HepG2 (cell line): Measurements from ENCODE around the gene SBNO1. TPM values are rescaled to one million over a fixed set of nuclear protein-coding genes. Genes with fewer than 3 reads are reported as not detected.

Experiments used
- ATAC-seq: fragments of 200-7000 bp; cut with Tn5 transposase; 3 replicates; pipeline ENCODE4 v1.9.1; 2020; ENCODE audit warnings: mild to moderate bottlenecking, moderate library complexity
- BruUV-seq: library from RNA; stranded (reverse); fragments of 400-500 nt; replicated peaks from 2 replicates; lab custom pipeline; 2021; lab: Mats Ljungman, UMichigan
- CTCF ChIA-PET: fragments of 300-600 bp; formaldehyde crosslinking; extraction: SDS; loops from one replicate; lab custom pipeline; 2021; ENCODE audit warnings: low total read pairs, inconsistent platforms, low intra/inter-chr PET ratio; lab: Yijun Ruan, JAX
- POLR2A ChIA-PET: fragments of 350-600 bp; sonication (Branson Sonifier 250); formaldehyde crosslinking; loops from one replicate; lab custom pipeline; 2020; ENCODE audit warnings: antibody characterized with exemption, inconsistent platforms; lab: Yijun Ruan, JAX
- DNase-seq: peaks from one replicate; pipeline ENCODE4 v3.0.0-alpha.2; 2015; ENCODE audit warnings: low spot score
- FAIRE-seq: peaks from 3 replicates; lab custom pipeline; 2011; peaks lifted over from hg19 to GRCh38; lab: Jason Lieb, UNC
- H2AFZ ChIP-seq: one replicate; pipeline ENCODE4 v1.6.1; 2011; ENCODE audit warnings: low read length, inconsistent platforms
- H3K27ac ChIP-seq: fragments of 300-600 bp; 3 replicates; pipeline ENCODE4 v1.8.0; 2011; ENCODE audit warnings: mixed run types, mild to moderate bottlenecking, mixed read lengths, low read length, inconsistent platforms; ENCODE audit not compliant: insufficient read depth; ENCODE audit errors: extremely low read length
- H3K27me3 ChIP-seq, 2 experiments: fragments of 200-600 bp in 1 of 2; 2 replicates in 1 of 2; 3 replicates in 1 of 2; pipeline versions ENCODE4 v1.6.0 to v1.8.0; 2011; ENCODE audit warnings: low read length in 2 of 2, mild to moderate bottlenecking in 2 of 2, moderate library complexity in 2 of 2, inconsistent platforms in 1 of 2; ENCODE audit not compliant: insufficient read depth in 2 of 2, control insufficient read depth in 1 of 2
- H3K36me3 ChIP-seq, 2 experiments: fragments of 200-600 bp in 1 of 2; replicated peaks in 1 of 2; 2 replicates in 1 of 2; 3 replicates in 1 of 2; pipeline versions ENCODE4 v1.5.1 to v1.8.0; 2011; ENCODE audit warnings: low read length in 2 of 2, inconsistent platforms in 1 of 2; ENCODE audit not compliant: insufficient read depth in 2 of 2, control insufficient read depth in 1 of 2
- H3K4me1 ChIP-seq: 2 replicates; pipeline ENCODE4 v1.5.1; 2012; ENCODE audit warnings: low read length, inconsistent platforms; ENCODE audit not compliant: insufficient read depth
- H3K4me2 ChIP-seq: 2 replicates; pipeline ENCODE4 v1.6.0; 2011; ENCODE audit warnings: low read depth, low read length, inconsistent platforms
- H3K4me3 ChIP-seq, 3 experiments: fragments of 200-600 bp in 1 of 3; sonication (generic), shearing (Covaris generic) in 1 of 3; replicated peaks in 1 of 3; 2 replicates each; pipeline ENCODE4 v1.5.1; 2011 to 2016; ENCODE audit warnings: low read length in 3 of 3, inconsistent platforms in 2 of 3, low read depth in 2 of 3, mild to moderate bottlenecking in 2 of 3, control low read depth in 1 of 3, mixed read lengths in 1 of 3; ENCODE audit not compliant: insufficient read depth in 1 of 3
- H3K79me2 ChIP-seq: one replicate; pipeline ENCODE4 v1.6.1; 2011; ENCODE audit warnings: low read length, inconsistent platforms; ENCODE audit not compliant: insufficient read depth
- H3K9ac ChIP-seq: 2 replicates; pipeline ENCODE4 v1.6.0; 2011; ENCODE audit warnings: mild to moderate bottlenecking, low read depth, low read length, inconsistent platforms; ENCODE audit not compliant: insufficient read depth
- H3K9me3 ChIP-seq: 2 replicates; pipeline ENCODE4 v1.5.1; 2012; ENCODE audit warnings: mild to moderate bottlenecking, low read length
- H4K20me1 ChIP-seq: 2 replicates; pipeline ENCODE4 v1.6.0; 2011; ENCODE audit warnings: inconsistent platforms, mild to moderate bottlenecking, low read length, moderate library complexity; ENCODE audit not compliant: insufficient read depth
- CHD2 ChIP-seq: IDR thresholded peaks from 2 replicates; pipeline ENCODE4 v1.6.1; 2011; ENCODE audit warnings: low read depth, low read length, improper control_type of control experiment
- FOXA3 ChIP-seq: IDR thresholded peaks from 2 replicates; pipeline ENCODE4 v1.6.1; 2016; ENCODE audit warnings: missing genetic modification reagents, missing compliant biosample characterization
- HCFC1 ChIP-seq: fragments of 150-350 bp; IDR thresholded peaks from 2 replicates; pipeline ENCODE4 v1.6.1; 2014; ENCODE audit warnings: low read depth, low read length
- IRF2 ChIP-seq: IDR thresholded peaks from 2 replicates; pipeline ENCODE4 v1.6.1; 2018; ENCODE audit warnings: missing genetic modification reagents, missing compliant biosample characterization
- MED13 ChIP-seq: sonication (generic); formaldehyde crosslinking; IDR thresholded peaks from 2 replicates; pipeline ENCODE4 v1.5.0; 2020; ENCODE audit warnings: missing genetic modification reagents
- MIXL1 ChIP-seq: IDR thresholded peaks from 2 replicates; pipeline ENCODE4 v1.6.1; 2016
- NFYB ChIP-seq: sonication (generic); formaldehyde crosslinking; IDR thresholded peaks from 2 replicates; pipeline ENCODE4 v1.4.0; 2020; ENCODE audit warnings: missing genetic modification reagents
- NR2F6 ChIP-seq, 2 experiments: IDR thresholded peaks; 2 replicates each; pipeline ENCODE4 v1.6.1; 2016; ENCODE audit warnings: antibody characterized with exemption in 1 of 2, mild to moderate bottlenecking in 1 of 2
- RARG ChIP-seq: sonication (generic); formaldehyde crosslinking; IDR thresholded peaks from 2 replicates; pipeline ENCODE4 v1.4.0; 2020; ENCODE audit warnings: low read depth, mild to moderate bottlenecking, missing genetic modification reagents
- SIX1 ChIP-seq: sonication (generic); formaldehyde crosslinking; IDR thresholded peaks from 2 replicates; pipeline ENCODE4 v1.4.0; 2020; ENCODE audit warnings: missing genetic modification reagents, borderline replicate concordance
- SUZ12 ChIP-seq: fragments of 150-350 bp; IDR thresholded peaks from 2 replicates; pipeline ENCODE4 v1.6.1; 2014; ENCODE audit warnings: low read depth, low read length
- TEF ChIP-seq: sonication (generic); formaldehyde crosslinking; IDR thresholded peaks from 2 replicates; pipeline ENCODE4 v1.5.0; 2020; ENCODE audit warnings: missing genetic modification reagents
- TFAP4 ChIP-seq: sonication (generic); IDR thresholded peaks from 2 replicates; pipeline ENCODE4 v1.6.1; 2016; ENCODE audit warnings: low read depth, borderline replicate concordance
- TFDP1 ChIP-seq: IDR thresholded peaks from 2 replicates; pipeline ENCODE4 v1.6.1; 2016; ENCODE audit warnings: missing compliant biosample characterization, missing genetic modification reagents, borderline replicate concordance
- TOPORS ChIP-seq: sonication (generic); formaldehyde crosslinking; IDR thresholded peaks from 2 replicates; pipeline ENCODE4 v1.8.0; 2023; ENCODE audit warnings: mild to moderate bottlenecking, missing genetic modification reagents
- U2AF2 ChIP-seq: fragments of 200-400 bp; formaldehyde crosslinking; IDR thresholded peaks from 2 replicates; pipeline ENCODE4 v1.6.1; 2017; ENCODE audit warnings: low read depth, mild to moderate bottlenecking, low read length
- ZFAT ChIP-seq: sonication (generic); formaldehyde crosslinking; conservative IDR thresholded peaks from 2 replicates; pipeline ENCODE4 v1.8.1; 2023; ENCODE audit warnings: missing genetic modification reagents, inconsistent platforms
- ZKSCAN8 ChIP-seq: IDR thresholded peaks from 2 replicates; pipeline ENCODE4 v1.6.1; 2016; ENCODE audit warnings: borderline replicate concordance, missing genetic modification reagents, missing compliant biosample characterization
- ZNF496 ChIP-seq: sonication (generic); formaldehyde crosslinking; IDR thresholded peaks from 2 replicates; pipeline ENCODE4 v1.8.1; 2023; ENCODE audit warnings: mild to moderate bottlenecking, moderate library complexity, missing genetic modification reagents; ENCODE audit not compliant: insufficient replicate concordance
- ZNF670 ChIP-seq: sonication (generic); formaldehyde crosslinking; IDR thresholded peaks from 2 replicates; pipeline ENCODE4 v1.8.0; 2022; ENCODE audit warnings: mild to moderate bottlenecking, missing genetic modification reagents, borderline replicate concordance
- ZNF749 ChIP-seq: sonication (generic); formaldehyde crosslinking; IDR thresholded peaks from 2 replicates; pipeline ENCODE4 v1.8.0; 2022; ENCODE audit warnings: mild to moderate bottlenecking, missing genetic modification reagents, moderate library complexity, borderline replicate concordance
- WGBS: methylation state at CpG from one replicate; pipeline ENCODE4 v1.1.6; 2017; ENCODE audit warnings: low lambda C conversion rate; 5-methylcytosine and 5-hydroxymethylcytosine counted together
- in situ Hi-C: cut with HindIII; loops from 2 replicates; pipeline ENCODE4 v1.10.0; 2017; ENCODE audit warnings: low pct_unique_long_range_greater_than_20kb; ENCODE audit not compliant: extremely low pct_ligation_motif_present
- intact Hi-C: fragments of 100-400 bp; cut with micrococcal nuclease; formaldehyde crosslinking; loops from one replicate; pipeline ENCODE4 v1.10.0; 2022; ENCODE audit not compliant: unreplicated experiment
- polyA plus RNA-seq, 8 experiments: library from polyadenylated mRNA; depleted of rRNA in 3 of 8; stranded (reverse) in 7 of 8; unstranded in 1 of 8; fragments of >200 nt; fragmentation: Illumina TruSeq in 4 of 8; extraction: Trizol in 4 of 8; gene quantifications; 2 replicates each; pipeline versions ENCODE4 v1.2.1 to v1.2.3, GENCODE V29; 2011 to 2016; ENCODE audit warnings: low read depth in 4 of 8, missing spikeins in 1 of 8, mixed read lengths in 1 of 8; ENCODE audit not compliant: insufficient read depth in 1 of 8
- total RNA-seq, 5 experiments: library from RNA; depleted of rRNA; stranded (reverse); fragments of >200 nt; fragmentation: Illumina TruSeq; extraction: Trizol; gene quantifications; 2 replicates each; pipeline ENCODE4 v1.2.3, GENCODE V29; 2016; ENCODE audit warnings: low read depth in 1 of 5

The SBNO1 gene
- total and polyA plus RNA-seq, 2 of the 13 experiments (the other 11 are each of a cell fraction or from before 2014, with no cell fraction given), result 10.9 to 40.2 TPM

- TF ChIP-seq TOPORS (CRISPR knock-in tag), result peak; percentile 47; the same call in 1 of the 2 replicates
- no peak for TF ChIP-seq SUZ12
- no peak for TF ChIP-seq HCFC1
- TF ChIP-seq FOXA3, result no peak
- TF ChIP-seq MED13 (CRISPR knock-in tag), result no peak; the same call in 1 of the 2 replicates
- TF ChIP-seq NFYB (CRISPR knock-in tag), result no peak
- no peak for TF ChIP-seq TEF (CRISPR knock-in tag)
Measured at GRCh38 chr12:123363740-123364531, 711 bp downstream of the SBNO1 start (continued).

- Histone ChIP-seq H3K4me2 (peak overlapping the region; percentile 67), H3K27me3 (no peaks in the 10 kb centered on the region; a peak in 1 of 5 replicates), H2AFZ (no peak overlapping the region), H3K9me3 (no peaks in the 10 kb centered on the region), H3K4me1 (peaks cover 23% of the 10 kb centered on the region), H3K79me2 (peaks cover 57% of the 10 kb centered on the region), H3K36me3 (peaks cover 1 to 3% of the 10 kb centered on the region in 2 experiments; a peak in 2 of 5 replicates), H3K9ac (peak overlapping the region; percentile 95), H3K27ac (peak overlapping the region; percentile 97), H3K4me3 (peak overlapping the region; percentile 94 to 98 (median 96)), H4K20me1 (peaks cover 31% of the 10 kb centered on the region)
- BruUV-seq, result TSS peak; percentile 69
- ChIA-PET POLR2A (interaction anchor here (0.8 to 4.9 kb wide), 5 partner anchors 19 to 130 kb away, joined by 3 to 121 read pairs (median 3); partner anchors contain the start of genes KMT5A, MPHOSPH9, MTRFR and SNRNP35), CTCF (no interaction called here)
- 1% methylated on average over 9 of the region's 9 CpGs for whole genome bisulfite sequencing
- no peak for ATAC-seq
- DNase-seq, result no peak
- in situ Hi-C loops, result no loop called here
- FAIRE-seq, result no peak
- intact Hi-C loops, result no loop called here
- no peak for TF ChIP-seq CHD2
- peak; percentile 68 for TF ChIP-seq NR2F6 (IDR thresholded peaks at IDR 0.05)
- peak; percentile 67 for TF ChIP-seq NR2F6 (CRISPR knock-in tag; IDR thresholded peaks at IDR 0.05)
- no peak for TF ChIP-seq TFDP1 (CRISPR knock-in tag)
- TF ChIP-seq U2AF2, result no peak
- no peak for TF ChIP-seq IRF2 (CRISPR knock-in tag)
- no peak for TF ChIP-seq RARG
- no peak for TF ChIP-seq ZNF749 (CRISPR knock-in tag)
- no peak for TF ChIP-seq TFAP4
- no peak for TF ChIP-seq ZKSCAN8 (CRISPR knock-in tag)
- 0 out of 2 replicates have a peak, but pooled peaks have one; percentile 40 for TF ChIP-seq ZNF670
- TF ChIP-seq ZFAT (CRISPR knock-in tag), result no peak
- TF ChIP-seq ZNF496 (CRISPR knock-in tag), result no peak
- TF ChIP-seq SIX1 (CRISPR knock-in tag), result no peak
- 0 out of 2 replicates have a peak, but pooled peaks have one; percentile 15 for TF ChIP-seq NFYB (CRISPR knock-in tag)
- TF ChIP-seq MIXL1 (CRISPR knock-in tag), result no peak
Measured at GRCh38 chr12:123363390-123363739, 1.3 kb downstream of the SBNO1 start.
